ENCODE measurements around the gene MCM8. TPM values are rescaled to one million over a fixed set of nuclear protein-coding genes. Genes with fewer than 3 reads are reported as not detected.

The MCM8 gene
- total and polyA plus RNA-seq, 7 donors = 1.8 to 8.0 (median 5.6) TPM

DNA sequence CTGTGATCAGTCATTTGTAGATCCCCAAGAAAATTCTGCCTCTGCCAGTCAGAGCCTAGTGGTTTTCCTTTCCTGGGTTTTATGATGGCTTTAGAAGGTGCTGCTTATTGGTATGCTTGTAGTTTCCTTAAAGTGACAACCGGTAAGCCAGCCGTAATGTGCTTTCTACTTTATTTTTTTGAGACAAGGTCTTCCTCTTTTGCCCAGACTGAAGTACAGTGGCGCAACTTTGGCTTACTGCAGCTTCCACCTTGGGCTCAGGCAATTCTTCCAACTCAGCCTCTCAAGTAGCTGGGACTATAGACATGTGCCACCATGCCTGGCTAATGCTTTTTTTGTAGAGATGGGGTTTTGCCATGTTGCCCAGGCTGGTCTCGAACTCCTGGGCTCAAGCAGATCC lies 23.5 kb downstream of the MCM8 start:
- TF ChIP-seq EP300 (IDR thresholded peaks at IDR 0.05) (no peak), POLR2AphosphoS5 (IDR thresholded peaks at IDR 0.05) (no peak), POLR2A (IDR thresholded peaks at IDR 0.05) (no peak)
- TF ChIP-seq, protein P1, sequence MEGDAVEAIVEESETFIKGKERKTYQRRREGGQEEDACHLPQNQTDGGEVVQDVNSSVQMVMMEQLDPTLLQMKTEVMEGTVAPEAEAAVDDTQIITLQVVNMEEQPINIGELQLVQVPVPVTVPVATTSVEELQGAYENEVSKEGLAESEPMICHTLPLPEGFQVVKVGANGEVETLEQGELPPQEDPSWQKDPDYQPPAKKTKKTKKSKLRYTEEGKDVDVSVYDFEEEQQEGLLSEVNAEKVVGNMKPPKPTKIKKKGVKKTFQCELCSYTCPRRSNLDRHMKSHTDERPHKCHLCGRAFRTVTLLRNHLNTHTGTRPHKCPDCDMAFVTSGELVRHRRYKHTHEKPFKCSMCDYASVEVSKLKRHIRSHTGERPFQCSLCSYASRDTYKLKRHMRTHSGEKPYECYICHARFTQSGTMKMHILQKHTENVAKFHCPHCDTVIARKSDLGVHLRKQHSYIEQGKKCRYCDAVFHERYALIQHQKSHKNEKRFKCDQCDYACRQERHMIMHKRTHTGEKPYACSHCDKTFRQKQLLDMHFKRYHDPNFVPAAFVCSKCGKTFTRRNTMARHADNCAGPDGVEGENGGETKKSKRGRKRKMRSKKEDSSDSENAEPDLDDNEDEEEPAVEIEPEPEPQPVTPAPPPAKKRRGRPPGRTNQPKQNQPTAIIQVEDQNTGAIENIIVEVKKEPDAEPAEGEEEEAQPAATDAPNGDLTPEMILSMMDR (IDR thresholded peaks at IDR 0.05) = no peak
- Histone ChIP-seq H3K4me1 (no peaks in the 10 kb centered on the region), H3K9me3 (no peaks in the 10 kb centered on the region), H3K36me3 (peaks cover 0 to 55% (median 0%) of the 10 kb centered on the region in 4 donors), H3K27ac (no peak overlapping the region), H3K4me3 (no peak overlapping the region), H3K27me3 (no peaks in the 10 kb centered on the region)
- no peak for DNase-seq
- WGBS, 2 donors = 78 to 82% methylated on average over 4 of the region's 4 CpGs
- intact Hi-C loops (cut with DNase I) = no loop called here

DNA sequence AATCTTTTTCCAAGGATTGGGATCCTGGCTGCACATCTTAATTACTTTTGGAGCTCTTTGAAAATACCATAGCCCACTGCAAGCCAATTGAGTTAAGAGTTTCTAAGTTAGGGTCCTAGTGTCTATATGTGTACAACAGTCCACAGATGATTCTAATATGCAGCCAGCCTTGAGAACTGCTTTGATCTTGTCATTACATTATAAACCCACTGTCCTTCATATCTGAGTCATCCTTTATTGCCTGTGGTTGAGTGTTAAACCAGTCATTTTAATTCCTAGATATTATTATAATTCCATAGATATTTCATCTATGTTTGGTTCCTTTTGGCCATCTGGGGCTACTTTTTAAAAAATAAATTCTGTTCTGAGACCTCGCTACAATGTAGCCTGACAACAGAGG lies 24.1 kb downstream of the MCM8 start:
- H3K36me3 ChIP-seq = peaks cover 0 to 56% (median 0%) of the 10 kb centered on the region in 4 donors
- no peak for TF ChIP-seq EP300 (IDR thresholded peaks at IDR 0.05)
- no peak for TF ChIP-seq POLR2A (IDR thresholded peaks at IDR 0.05)
- TF ChIP-seq, protein P1 (IDR thresholded peaks at IDR 0.05) = no peak
- TF ChIP-seq POLR2AphosphoS5 (IDR thresholded peaks at IDR 0.05) = no peak
- H3K27me3 ChIP-seq = no peaks in the 10 kb centered on the region
- intact Hi-C loops (cut with DNase I) = no loop called here
- H3K27ac ChIP-seq = no peak overlapping the region
- no peak for DNase-seq
- H3K4me1 ChIP-seq = no peaks in the 10 kb centered on the region
- H3K4me3 ChIP-seq = no peak overlapping the region
- H3K9me3 ChIP-seq = no peaks in the 10 kb centered on the region
- WGBS, 2 donors = 96 to 99% methylated on average over 1 of the region's 1 CpG

DNA sequence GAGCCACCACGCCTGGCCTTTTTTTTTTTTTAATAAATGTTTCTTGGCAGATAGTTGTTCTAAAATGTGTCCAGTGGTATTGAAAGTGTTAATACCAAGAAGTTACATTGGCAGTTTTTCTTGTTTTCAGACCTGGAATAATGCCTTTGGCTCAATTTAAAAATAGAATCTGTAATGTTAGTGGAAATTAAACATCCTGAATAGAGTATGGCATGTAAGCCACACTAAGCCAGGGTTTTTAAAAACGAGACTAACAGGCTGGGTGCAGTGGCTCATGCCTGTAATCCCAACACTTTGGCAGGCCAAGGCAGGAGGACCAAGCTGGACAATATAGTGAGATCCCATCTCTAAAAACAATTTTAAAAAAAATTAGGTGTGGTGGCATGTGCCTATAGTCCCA lies 25.3 kb downstream of the MCM8 start:
- intact Hi-C loops (cut with DNase I) = no loop called here
- Histone ChIP-seq H3K27ac (no peak overlapping the region), H3K9me3 (no peaks in the 10 kb centered on the region), H3K27me3 (no peaks in the 10 kb centered on the region), H3K36me3 (peaks cover 0 to 50% (median 0%) of the 10 kb centered on the region in 4 donors), H3K4me3 (no peak overlapping the region), H3K4me1 (no peaks in the 10 kb centered on the region)
- 83 to 85% methylated on average over 2 of the region's 2 CpGs for WGBS, 2 donors
- TF ChIP-seq POLR2A (IDR thresholded peaks at IDR 0.05) (no peak), EP300 (IDR thresholded peaks at IDR 0.05) (no peak), POLR2AphosphoS5 (IDR thresholded peaks at IDR 0.05) (no peak)
- TF ChIP-seq, protein P1 (IDR thresholded peaks at IDR 0.05) = no peak
- no peak for DNase-seq

DNA sequence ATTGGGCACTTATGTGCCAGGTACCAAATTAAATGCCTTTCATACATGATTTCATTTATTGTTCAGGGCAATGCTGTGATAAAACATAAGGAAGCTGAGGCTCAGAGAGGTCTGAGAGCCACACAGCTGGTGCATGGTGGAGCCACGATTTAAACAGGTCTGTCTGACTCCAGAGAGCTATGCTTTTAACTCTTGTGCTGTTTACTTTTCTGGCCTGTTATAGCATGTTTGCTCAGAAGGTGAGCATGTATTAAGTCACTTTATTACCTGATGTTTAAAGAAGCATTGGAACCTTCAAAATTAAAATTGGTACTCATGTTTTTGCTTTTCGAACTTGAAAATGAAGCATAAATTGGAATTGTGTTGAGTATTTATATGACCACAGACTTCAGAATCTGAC lies 26.8 kb downstream of the MCM8 start:
- H3K4me3 ChIP-seq = no peak overlapping the region
- TF ChIP-seq EP300 (IDR thresholded peaks at IDR 0.05) (no peak), POLR2AphosphoS5 (IDR thresholded peaks at IDR 0.05) (no peak), POLR2A (IDR thresholded peaks at IDR 0.05) (no peak)
- TF ChIP-seq, protein P1 (IDR thresholded peaks at IDR 0.05) = no peak
- H3K27ac ChIP-seq = no peak overlapping the region
- no peak for DNase-seq
- no peaks in the 10 kb centered on the region for H3K27me3 ChIP-seq
- peaks cover 0 to 48% (median 0%) of the 10 kb centered on the region in 4 donors for H3K36me3 ChIP-seq
- no peaks in the 10 kb centered on the region for H3K4me1 ChIP-seq
- WGBS, 2 donors = 23 to 72% methylated on average over 2 of the region's 2 CpGs
- no peaks in the 10 kb centered on the region for H3K9me3 ChIP-seq
- intact Hi-C loops (cut with DNase I) = no loop called here

DNA sequence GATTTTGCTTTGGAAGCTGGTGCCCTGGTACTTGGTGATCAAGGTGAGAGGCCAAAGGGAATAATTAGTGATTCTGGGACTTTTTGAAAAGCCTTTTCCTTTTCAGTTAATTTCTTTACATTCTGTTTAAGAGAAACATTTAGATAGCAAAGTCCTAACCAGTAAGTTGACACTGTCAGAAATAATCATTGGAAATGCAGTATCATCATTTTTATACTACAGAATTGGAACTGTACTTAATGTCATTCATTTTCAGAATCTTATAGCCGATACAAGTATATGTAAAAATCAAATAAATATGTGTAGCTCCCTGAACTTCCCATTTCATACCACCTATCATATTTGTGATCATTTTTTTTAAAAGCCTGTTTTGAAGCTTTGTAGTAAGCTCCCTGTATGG lies 27.5 kb downstream of the MCM8 start:
- 100% methylated on average over 1 of the region's 1 CpG for WGBS, 2 donors
- Histone ChIP-seq H3K36me3 (peaks cover 0 to 44% (median 0%) of the 10 kb centered on the region in 4 donors), H3K27ac (no peak overlapping the region), H3K9me3 (no peaks in the 10 kb centered on the region), H3K4me3 (no peak overlapping the region), H3K27me3 (no peaks in the 10 kb centered on the region), H3K4me1 (no peaks in the 10 kb centered on the region)
- intact Hi-C loops (cut with DNase I) = no loop called here
- TF ChIP-seq, protein P1 (IDR thresholded peaks at IDR 0.05) = no peak
- no peak for TF ChIP-seq EP300 (IDR thresholded peaks at IDR 0.05)
- TF ChIP-seq POLR2AphosphoS5 (IDR thresholded peaks at IDR 0.05) = no peak
- TF ChIP-seq POLR2A (IDR thresholded peaks at IDR 0.05) = no peak
- DNase-seq = no peak

Data from sigmoid colon (tissue), 7 donors.